Measurements from ENCODE around the gene LAMTOR2. TPM values are rescaled to one million over a fixed set of nuclear protein-coding genes. Genes with fewer than 3 reads are reported as not detected.

The LAMTOR2 gene
- total and polyA plus RNA-seq, 2 of the 8 experiments (the other 6 are each of a cell fraction or from before 2014, with no cell fraction given) = 54.7 to 122 TPM

DNA sequence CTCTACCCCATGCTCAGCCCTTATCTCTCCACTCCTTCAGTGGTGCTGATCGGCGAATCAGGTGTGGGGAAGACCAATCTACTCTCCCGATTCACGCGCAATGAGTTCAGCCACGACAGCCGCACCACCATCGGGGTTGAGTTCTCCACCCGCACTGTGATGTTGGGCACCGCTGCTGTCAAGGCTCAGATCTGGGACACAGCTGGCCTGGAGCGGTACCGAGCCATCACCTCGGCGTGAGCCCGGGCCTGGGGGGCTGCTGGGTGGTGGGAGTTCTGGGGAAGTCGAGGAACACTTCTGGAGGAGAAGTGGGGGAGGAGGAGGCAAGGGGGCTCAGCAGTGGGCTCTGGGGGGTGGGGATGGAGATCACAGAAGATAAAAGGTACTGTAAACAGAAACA, 11.3 kb downstream of the LAMTOR2 start (continued):
- TF ChIP-seq, protein P1, sequence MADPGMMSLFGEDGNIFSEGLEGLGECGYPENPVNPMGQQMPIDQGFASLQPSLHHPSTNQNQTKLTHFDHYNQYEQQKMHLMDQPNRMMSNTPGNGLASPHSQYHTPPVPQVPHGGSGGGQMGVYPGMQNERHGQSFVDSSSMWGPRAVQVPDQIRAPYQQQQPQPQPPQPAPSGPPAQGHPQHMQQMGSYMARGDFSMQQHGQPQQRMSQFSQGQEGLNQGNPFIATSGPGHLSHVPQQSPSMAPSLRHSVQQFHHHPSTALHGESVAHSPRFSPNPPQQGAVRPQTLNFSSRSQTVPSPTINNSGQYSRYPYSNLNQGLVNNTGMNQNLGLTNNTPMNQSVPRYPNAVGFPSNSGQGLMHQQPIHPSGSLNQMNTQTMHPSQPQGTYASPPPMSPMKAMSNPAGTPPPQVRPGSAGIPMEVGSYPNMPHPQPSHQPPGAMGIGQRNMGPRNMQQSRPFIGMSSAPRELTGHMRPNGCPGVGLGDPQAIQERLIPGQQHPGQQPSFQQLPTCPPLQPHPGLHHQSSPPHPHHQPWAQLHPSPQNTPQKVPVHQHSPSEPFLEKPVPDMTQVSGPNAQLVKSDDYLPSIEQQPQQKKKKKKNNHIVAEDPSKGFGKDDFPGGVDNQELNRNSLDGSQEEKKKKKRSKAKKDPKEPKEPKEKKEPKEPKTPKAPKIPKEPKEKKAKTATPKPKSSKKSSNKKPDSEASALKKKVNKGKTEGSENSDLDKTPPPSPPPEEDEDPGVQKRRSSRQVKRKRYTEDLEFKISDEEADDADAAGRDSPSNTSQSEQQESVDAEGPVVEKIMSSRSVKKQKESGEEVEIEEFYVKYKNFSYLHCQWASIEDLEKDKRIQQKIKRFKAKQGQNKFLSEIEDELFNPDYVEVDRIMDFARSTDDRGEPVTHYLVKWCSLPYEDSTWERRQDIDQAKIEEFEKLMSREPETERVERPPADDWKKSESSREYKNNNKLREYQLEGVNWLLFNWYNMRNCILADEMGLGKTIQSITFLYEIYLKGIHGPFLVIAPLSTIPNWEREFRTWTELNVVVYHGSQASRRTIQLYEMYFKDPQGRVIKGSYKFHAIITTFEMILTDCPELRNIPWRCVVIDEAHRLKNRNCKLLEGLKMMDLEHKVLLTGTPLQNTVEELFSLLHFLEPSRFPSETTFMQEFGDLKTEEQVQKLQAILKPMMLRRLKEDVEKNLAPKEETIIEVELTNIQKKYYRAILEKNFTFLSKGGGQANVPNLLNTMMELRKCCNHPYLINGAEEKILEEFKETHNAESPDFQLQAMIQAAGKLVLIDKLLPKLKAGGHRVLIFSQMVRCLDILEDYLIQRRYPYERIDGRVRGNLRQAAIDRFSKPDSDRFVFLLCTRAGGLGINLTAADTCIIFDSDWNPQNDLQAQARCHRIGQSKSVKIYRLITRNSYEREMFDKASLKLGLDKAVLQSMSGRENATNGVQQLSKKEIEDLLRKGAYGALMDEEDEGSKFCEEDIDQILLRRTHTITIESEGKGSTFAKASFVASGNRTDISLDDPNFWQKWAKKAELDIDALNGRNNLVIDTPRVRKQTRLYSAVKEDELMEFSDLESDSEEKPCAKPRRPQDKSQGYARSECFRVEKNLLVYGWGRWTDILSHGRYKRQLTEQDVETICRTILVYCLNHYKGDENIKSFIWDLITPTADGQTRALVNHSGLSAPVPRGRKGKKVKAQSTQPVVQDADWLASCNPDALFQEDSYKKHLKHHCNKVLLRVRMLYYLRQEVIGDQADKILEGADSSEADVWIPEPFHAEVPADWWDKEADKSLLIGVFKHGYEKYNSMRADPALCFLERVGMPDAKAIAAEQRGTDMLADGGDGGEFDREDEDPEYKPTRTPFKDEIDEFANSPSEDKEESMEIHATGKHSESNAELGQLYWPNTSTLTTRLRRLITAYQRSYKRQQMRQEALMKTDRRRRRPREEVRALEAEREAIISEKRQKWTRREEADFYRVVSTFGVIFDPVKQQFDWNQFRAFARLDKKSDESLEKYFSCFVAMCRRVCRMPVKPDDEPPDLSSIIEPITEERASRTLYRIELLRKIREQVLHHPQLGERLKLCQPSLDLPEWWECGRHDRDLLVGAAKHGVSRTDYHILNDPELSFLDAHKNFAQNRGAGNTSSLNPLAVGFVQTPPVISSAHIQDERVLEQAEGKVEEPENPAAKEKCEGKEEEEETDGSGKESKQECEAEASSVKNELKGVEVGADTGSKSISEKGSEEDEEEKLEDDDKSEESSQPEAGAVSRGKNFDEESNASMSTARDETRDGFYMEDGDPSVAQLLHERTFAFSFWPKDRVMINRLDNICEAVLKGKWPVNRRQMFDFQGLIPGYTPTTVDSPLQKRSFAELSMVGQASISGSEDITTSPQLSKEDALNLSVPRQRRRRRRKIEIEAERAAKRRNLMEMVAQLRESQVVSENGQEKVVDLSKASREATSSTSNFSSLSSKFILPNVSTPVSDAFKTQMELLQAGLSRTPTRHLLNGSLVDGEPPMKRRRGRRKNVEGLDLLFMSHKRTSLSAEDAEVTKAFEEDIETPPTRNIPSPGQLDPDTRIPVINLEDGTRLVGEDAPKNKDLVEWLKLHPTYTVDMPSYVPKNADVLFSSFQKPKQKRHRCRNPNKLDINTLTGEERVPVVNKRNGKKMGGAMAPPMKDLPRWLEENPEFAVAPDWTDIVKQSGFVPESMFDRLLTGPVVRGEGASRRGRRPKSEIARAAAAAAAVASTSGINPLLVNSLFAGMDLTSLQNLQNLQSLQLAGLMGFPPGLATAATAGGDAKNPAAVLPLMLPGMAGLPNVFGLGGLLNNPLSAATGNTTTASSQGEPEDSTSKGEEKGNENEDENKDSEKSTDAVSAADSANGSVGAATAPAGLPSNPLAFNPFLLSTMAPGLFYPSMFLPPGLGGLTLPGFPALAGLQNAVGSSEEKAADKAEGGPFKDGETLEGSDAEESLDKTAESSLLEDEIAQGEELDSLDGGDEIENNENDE (IDR thresholded peaks at IDR 0.05; ENCODE audit: insufficient replicate concordance, low read length) = no peak
- no peak for TF ChIP-seq EGR1 (IDR thresholded peaks at IDR 0.05; ENCODE audit: borderline replicate concordance, low read depth, low read length)
- TF ChIP-seq JUND (IDR thresholded peaks at IDR 0.05; ENCODE audit: low read length) = no peak
- TF ChIP-seq, protein P2, sequence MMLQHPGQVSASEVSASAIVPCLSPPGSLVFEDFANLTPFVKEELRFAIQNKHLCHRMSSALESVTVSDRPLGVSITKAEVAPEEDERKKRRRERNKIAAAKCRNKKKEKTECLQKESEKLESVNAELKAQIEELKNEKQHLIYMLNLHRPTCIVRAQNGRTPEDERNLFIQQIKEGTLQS (IDR thresholded peaks at IDR 0.05; ENCODE audit: insufficient read depth, low read depth, low read length) = no peak
- no peak for TF ChIP-seq HDAC2 (IDR thresholded peaks at IDR 0.05; ENCODE audit: borderline replicate concordance in 1 of 2, low read depth in 2 of 2, low read length in 2 of 2)
- no peak for TF ChIP-seq RAD21 (IDR thresholded peaks at IDR 0.05 in 1 of 2, conservative IDR thresholded peaks at IDR 0.05 in 1 of 2; ENCODE audit: low read depth in 2 of 2, low read length in 2 of 2)
- no peak for TF ChIP-seq ZNF274 (IDR thresholded peaks at IDR 0.05; ENCODE audit: borderline replicate concordance, extremely low read depth, low read length)
- TF ChIP-seq POU5F1 (IDR thresholded peaks at IDR 0.05; ENCODE audit: low read depth, low read length) = no peak
- TF ChIP-seq KDM1A (IDR thresholded peaks at IDR 0.05; ENCODE audit: borderline replicate concordance, low read length) = no peak
- no peak for TF ChIP-seq RNF2 (IDR thresholded peaks at IDR 0.05; ENCODE audit: borderline replicate concordance, low read depth, low read length, missing control alignments, poor library complexity, severe bottlenecking)
